ENCODE data around the gene DHRS9. TPM values are rescaled to one million over a fixed set of nuclear protein-coding genes. Genes with fewer than 3 reads are reported as not detected.
A peak's percentile ranks its signal among the peaks of the same experiment; 100 is the strongest.

Gene DHRS9
- total and polyA plus RNA-seq, 9 of the 15 experiments (the other 6 are each of a cell fraction or from before 2014, with no cell fraction given), result 0.27 to 1.7 (median 0.69) TPM

GRCh38 chr2:169046440-169047151 is 22.8 kb upstream of the DHRS9 start:
- H4K20me1 ChIP-seq (replicated peaks; ENCODE audit: control insufficient read depth, insufficient read depth, low read length), result no peaks in the 10 kb centered on the region
- FAIRE-seq (no peak), ATAC-seq (no peak), DNase-seq (ENCODE audit: extremely low read depth in 1 of 4, low spot score in 3 of 4) (no peak)
- H3K27ac ChIP-seq (ENCODE audit: extremely low read depth, low read depth, low read length), result no peak overlapping the region
- in situ Hi-C loops (cut with MboI) (no loop called here), intact Hi-C loops (cut with micrococcal nuclease) (no loop called here)
- no peak overlapping the region for H3K4me2 ChIP-seq (ENCODE audit: insufficient read depth, low read length)
- ChIA-PET CTCF (ENCODE audit: low intra/inter-chr PET ratio) (no interaction called here), POLR2A (no interaction called here)
- no peaks in the 10 kb centered on the region for H3K27me3 ChIP-seq (ENCODE audit: control insufficient read depth in 2 of 2, insufficient read depth in 2 of 2, low read length in 2 of 2)
- peaks cover 7% of the 10 kb centered on the region for H3K9me3 ChIP-seq (replicated peaks; ENCODE audit: control insufficient read depth, insufficient read depth, low read depth, low read length)
- no TSS peak for BruUV-seq (replicated peaks)
- 61% methylated on average over 3 of the region's 4 CpGs for WGBS (ENCODE audit: insufficient coverage, low coverage, missing lambda C conversion rate)
- no peaks in the 10 kb centered on the region for H3K79me2 ChIP-seq (ENCODE audit: control insufficient read depth, insufficient read depth, low read length)
- H3K9me1 ChIP-seq (ENCODE audit: control insufficient read depth, insufficient read depth, low read length), result no peaks in the 10 kb centered on the region
- H3K9ac ChIP-seq (ENCODE audit: insufficient read depth in 1 of 2, low read depth in 2 of 2, low read length in 2 of 2), result no peak overlapping the region
- no peak overlapping the region for H2AFZ ChIP-seq (ENCODE audit: low read depth, low read length)
- H3K4me3 ChIP-seq, result no peak overlapping the region
- H3K36me3 ChIP-seq (ENCODE audit: control insufficient read depth, insufficient read depth, low read length), result no peaks in the 10 kb centered on the region
- peaks cover 0 to 18% of the 10 kb centered on the region in 2 experiments; a peak in 3 of 5 replicates for H3K4me1 ChIP-seq (replicated peaks in 1 of 2; ENCODE audit: control insufficient read depth in 2 of 2, insufficient read depth in 2 of 2, low read length in 2 of 2)
- TF ChIP-seq MEIS2 (IDR thresholded peaks at IDR 0.05; ENCODE audit: partially characterized antibody) (no peak), ZNF398 (CRISPR knock-in tag; IDR thresholded peaks at IDR 0.05) (no peak), SAFB2 (IDR thresholded peaks at IDR 0.05; ENCODE audit: borderline replicate concordance, low read depth, low read length, severe bottlenecking) (no peak), ZNF124 (CRISPR knock-in tag; IDR thresholded peaks at IDR 0.05) (no peak), CSDE1 (IDR thresholded peaks at IDR 0.05) (no peak), ZFP1 (CRISPR knock-in tag; IDR thresholded peaks at IDR 0.05) (no peak), NCOA2 (IDR thresholded peaks at IDR 0.05; ENCODE audit: partially characterized antibody in 2 of 2) (no peak), HCFC1 (IDR thresholded peaks at IDR 0.05; ENCODE audit: low read depth, low read length) (no peak), USF2 (CRISPR knock-in tag; IDR thresholded peaks at IDR 0.05) (peak; percentile 37; the same call in 1 of the 2 replicates), FOXJ3 (CRISPR knock-in tag; IDR thresholded peaks at IDR 0.05) (no peak), ZNF764 (CRISPR knock-in tag; IDR thresholded peaks at IDR 0.05; ENCODE audit: low read depth) (no peak), NFIC (IDR thresholded peaks at IDR 0.05) (0 out of 2 replicates have a peak, but pooled peaks have one; percentile 15), ZNF583 (CRISPR knock-in tag; IDR thresholded peaks at IDR 0.05) (no peak), PHF21A (IDR thresholded peaks at IDR 0.05; ENCODE audit: borderline replicate concordance, low read depth) (no peak), ZNF518B (CRISPR knock-in tag; IDR thresholded peaks at IDR 0.05) (no peak)
